DOHH2 (cell line): ENCODE measurements around the gene MTX2.

Experiments
- H3F3A ChIP-seq: fragments of 200-600 bp; sonication (generic), shearing (Covaris generic); 2 replicates; pipeline ENCODE4 v1.6.0; 2016; ENCODE audit warnings: antibody characterized with exemption, mild to moderate bottlenecking; ENCODE audit not compliant: control insufficient read depth, insufficient read depth
- H3K27ac ChIP-seq: fragments of 200-600 bp; sonication (generic); 2 replicates; pipeline ENCODE4 v1.5.1; 2014; ENCODE audit warnings: low read depth, mild to moderate bottlenecking, low read length, moderate library complexity
- H3K27me3 ChIP-seq: fragments of 200-600 bp; sonication (generic); 2 replicates; pipeline ENCODE4 v1.6.1; 2014; ENCODE audit warnings: mild to moderate bottlenecking, low read length, mixed read lengths; ENCODE audit not compliant: control insufficient read depth
- H3K36me3 ChIP-seq: fragments of 200-600 bp; sonication (generic); 2 replicates; pipeline ENCODE4 v1.6.1; 2014; ENCODE audit warnings: mild to moderate bottlenecking, low read length, moderate library complexity, mixed read lengths; ENCODE audit not compliant: control insufficient read depth
- H3K4me1 ChIP-seq: fragments of 200-600 bp; sonication (generic); 2 replicates; pipeline ENCODE4 v1.6.1; 2014; ENCODE audit warnings: mild to moderate bottlenecking, low read length, mixed read lengths; ENCODE audit not compliant: control insufficient read depth
- H3K4me2 ChIP-seq: fragments of 200-600 bp; sonication (generic); 2 replicates; pipeline ENCODE4 v1.6.0; 2014; ENCODE audit warnings: mild to moderate bottlenecking, low read length, moderate library complexity
- H3K4me3 ChIP-seq: fragments of 200-600 bp; sonication (generic); 2 replicates; pipeline ENCODE4 v1.5.1; 2014; ENCODE audit warnings: mild to moderate bottlenecking, low read length, mixed read lengths
- H3K79me2 ChIP-seq: fragments of 200-600 bp; sonication (generic); 2 replicates; pipeline ENCODE4 v1.6.1; 2014; ENCODE audit warnings: mild to moderate bottlenecking, low read length, mixed read lengths; ENCODE audit not compliant: control insufficient read depth
- H3K9me2 ChIP-seq: fragments of 200-600 bp; sonication (generic); replicated peaks from 2 replicates; pipeline ENCODE4 v1.6.1; 2014; ENCODE audit warnings: mild to moderate bottlenecking, low read length, mixed read lengths; ENCODE audit not compliant: control insufficient read depth
- H3K9me3 ChIP-seq: fragments of 200-600 bp; sonication (generic); 2 replicates; pipeline ENCODE4 v1.6.1; 2014; ENCODE audit warnings: antibody characterized with exemption, low read length, mixed read lengths; ENCODE audit not compliant: control insufficient read depth, insufficient read depth
- H4K20me1 ChIP-seq: fragments of 200-600 bp; sonication (generic); 2 replicates; pipeline ENCODE4 v1.6.0; 2014; ENCODE audit warnings: low read depth, mild to moderate bottlenecking, antibody characterized with exemption, low read length, moderate library complexity; ENCODE audit not compliant: control insufficient read depth, insufficient read depth
- EZH2phosphoT487 ChIP-seq: fragments of 200-600 bp; sonication (generic); IDR thresholded peaks from 2 replicates; pipeline ENCODE4 v1.6.1; 2017; ENCODE audit warnings: borderline replicate concordance, mild to moderate bottlenecking, antibody characterized with exemption, low read length, moderate library complexity, mixed read lengths
- TF ChIP-seq, protein P1 (sequence below): fragments of 200-600 bp; sonication (generic); IDR thresholded peaks from one replicate; pipeline ENCODE4 v1.5.1; 2014; ENCODE audit warnings: antibody characterized with exemption, mild to moderate bottlenecking, low read depth, low read length; ENCODE audit not compliant: poor library complexity, severe bottlenecking

MTX2 gene

GRCh38 chr2:176260689-176261088 lies 8.6 kb upstream of the MTX2 start:
- no peak for TF ChIP-seq EZH2phosphoT487
- TF ChIP-seq, protein P1, sequence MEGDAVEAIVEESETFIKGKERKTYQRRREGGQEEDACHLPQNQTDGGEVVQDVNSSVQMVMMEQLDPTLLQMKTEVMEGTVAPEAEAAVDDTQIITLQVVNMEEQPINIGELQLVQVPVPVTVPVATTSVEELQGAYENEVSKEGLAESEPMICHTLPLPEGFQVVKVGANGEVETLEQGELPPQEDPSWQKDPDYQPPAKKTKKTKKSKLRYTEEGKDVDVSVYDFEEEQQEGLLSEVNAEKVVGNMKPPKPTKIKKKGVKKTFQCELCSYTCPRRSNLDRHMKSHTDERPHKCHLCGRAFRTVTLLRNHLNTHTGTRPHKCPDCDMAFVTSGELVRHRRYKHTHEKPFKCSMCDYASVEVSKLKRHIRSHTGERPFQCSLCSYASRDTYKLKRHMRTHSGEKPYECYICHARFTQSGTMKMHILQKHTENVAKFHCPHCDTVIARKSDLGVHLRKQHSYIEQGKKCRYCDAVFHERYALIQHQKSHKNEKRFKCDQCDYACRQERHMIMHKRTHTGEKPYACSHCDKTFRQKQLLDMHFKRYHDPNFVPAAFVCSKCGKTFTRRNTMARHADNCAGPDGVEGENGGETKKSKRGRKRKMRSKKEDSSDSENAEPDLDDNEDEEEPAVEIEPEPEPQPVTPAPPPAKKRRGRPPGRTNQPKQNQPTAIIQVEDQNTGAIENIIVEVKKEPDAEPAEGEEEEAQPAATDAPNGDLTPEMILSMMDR: no peak
- Histone ChIP-seq H3K27me3 (no peaks in the 10 kb centered on the region), H4K20me1 (no peaks in the 10 kb centered on the region), H3K36me3 (no peaks in the 10 kb centered on the region), H3K9me3 (no peaks in the 10 kb centered on the region), H3F3A (no peaks in the 10 kb centered on the region), H3K4me1 (no peaks in the 10 kb centered on the region), H3K27ac (no peak overlapping the region), H3K9me2 (no peaks in the 10 kb centered on the region), H3K4me2 (no peak overlapping the region), H3K79me2 (no peaks in the 10 kb centered on the region), H3K4me3 (no peak overlapping the region)

DNA sequence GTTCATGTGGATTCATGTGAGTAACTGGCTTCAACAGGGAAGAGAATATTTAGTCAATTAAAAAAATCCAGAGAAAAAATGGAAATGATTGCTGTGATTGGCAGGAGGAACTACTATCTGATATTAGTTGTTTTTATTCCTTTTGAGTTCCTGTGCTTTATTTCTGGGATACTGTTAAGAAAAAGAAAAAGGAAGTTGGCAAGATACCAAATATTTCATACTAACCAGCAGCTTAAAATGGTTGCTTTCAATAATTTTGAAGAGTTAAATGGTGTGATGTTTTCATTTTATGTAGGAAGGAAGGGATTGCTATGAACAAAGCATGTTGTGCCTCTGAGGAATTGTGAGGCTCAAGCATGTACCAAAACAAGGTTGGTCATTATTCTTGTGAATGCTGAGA lies 8.1 kb upstream of the MTX2 start:
- no peaks in the 10 kb centered on the region for H3F3A ChIP-seq
- no peaks in the 10 kb centered on the region for H3K9me3 ChIP-seq
- H3K4me1 ChIP-seq: no peaks in the 10 kb centered on the region
- no peak overlapping the region for H3K4me3 ChIP-seq
- H3K79me2 ChIP-seq: no peaks in the 10 kb centered on the region
- no peaks in the 10 kb centered on the region for H3K36me3 ChIP-seq
- H3K4me2 ChIP-seq: no peak overlapping the region
- no peak overlapping the region for H3K27ac ChIP-seq
- H3K9me2 ChIP-seq: no peaks in the 10 kb centered on the region
- no peaks in the 10 kb centered on the region for H4K20me1 ChIP-seq
- TF ChIP-seq EZH2phosphoT487: no peak
- TF ChIP-seq, protein P1: no peak
- no peaks in the 10 kb centered on the region for H3K27me3 ChIP-seq

DNA sequence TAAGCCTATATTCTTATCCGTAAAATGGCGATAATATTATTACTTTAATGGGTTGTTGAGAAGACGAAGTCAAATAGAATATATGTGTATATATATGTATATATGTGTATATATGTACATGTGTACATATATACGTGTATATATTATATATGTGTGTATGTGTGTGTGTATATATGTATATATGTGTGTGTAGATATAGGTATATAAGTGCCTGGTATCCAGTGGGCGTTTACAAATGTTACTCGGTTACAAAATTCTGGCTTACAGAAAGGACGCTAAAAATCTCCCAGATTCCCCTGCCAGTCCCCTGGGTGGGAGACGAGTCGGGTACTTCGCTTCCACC lies 295 bp upstream of the MTX2 start:
- TF ChIP-seq, protein P1: no peak
- no peak for TF ChIP-seq EZH2phosphoT487
- Histone ChIP-seq H3K4me3 (peak overlapping the region; percentile 98), H3K4me2 (peak overlapping the region; percentile 76), H3K4me1 (peaks cover 11% of the 10 kb centered on the region), H4K20me1 (no peaks in the 10 kb centered on the region), H3K27me3 (no peaks in the 10 kb centered on the region), H3F3A (no peaks in the 10 kb centered on the region), H3K9me3 (no peaks in the 10 kb centered on the region), H3K79me2 (peaks cover 42% of the 10 kb centered on the region), H3K9me2 (no peaks in the 10 kb centered on the region), H3K36me3 (peaks cover 8% of the 10 kb centered on the region), H3K27ac (peak overlapping the region; percentile 69; the same call in 1 of the 2 replicates)
